Brain microvascular endothelial cell (primary cell): Measurements from ENCODE around the gene CTNNA3.

Source experiments
- DNase-seq: peaks from one replicate; pipeline ENCODE4 v3.0.0-alpha.2; 2020
- H3K27ac ChIP-seq: fragments of 250-450 bp; sonication (Bioruptor Pico); 2 replicates; pipeline ENCODE4 v1.5.1; 2020; ENCODE audit warnings: mild to moderate bottlenecking, moderate library complexity
- H3K27me3 ChIP-seq: fragments of 250-450 bp; sonication (Bioruptor Pico); replicated peaks from 2 replicates; pipeline ENCODE4 v1.5.1; 2020; ENCODE audit warnings: mild to moderate bottlenecking
- H3K36me3 ChIP-seq: fragments of 250-450 bp; sonication (Bioruptor Pico); replicated peaks from 2 replicates; pipeline ENCODE4 v1.5.1; 2020; ENCODE audit warnings: mild to moderate bottlenecking
- H3K4me3 ChIP-seq: 2 replicates; pipeline ENCODE4 v1.5.1; 2011; ENCODE audit warnings: low read depth, mild to moderate bottlenecking, control low read depth, low read length, moderate library complexity
- CTCF ChIP-seq: IDR thresholded peaks from 2 replicates; pipeline ENCODE4 v1.5.1; 2011; ENCODE audit warnings: low read depth, mild to moderate bottlenecking, moderate library complexity, low read length, control low read depth, inconsistent platforms; ENCODE audit errors: missing control alignments
- in situ Hi-C: cut with HindIII; loops from 2 replicates; pipeline ENCODE4 v1.10.0; 2017; ENCODE audit warnings: low sequenced_read_pairs, low pct_ligation_motif_present

CTNNA3 gene

GRCh38 chr10:66144016-66144415 is 1552.0 kb downstream of the CTNNA3 start:
- Histone ChIP-seq H3K36me3 (no peaks in the 10 kb centered on the region), H3K4me3 (no peak overlapping the region), H3K27me3 (no peaks in the 10 kb centered on the region), H3K27ac (no peak overlapping the region)
- TF ChIP-seq CTCF, result no peak
- no peak for DNase-seq
- in situ Hi-C loops, result no loop called here

DNA sequence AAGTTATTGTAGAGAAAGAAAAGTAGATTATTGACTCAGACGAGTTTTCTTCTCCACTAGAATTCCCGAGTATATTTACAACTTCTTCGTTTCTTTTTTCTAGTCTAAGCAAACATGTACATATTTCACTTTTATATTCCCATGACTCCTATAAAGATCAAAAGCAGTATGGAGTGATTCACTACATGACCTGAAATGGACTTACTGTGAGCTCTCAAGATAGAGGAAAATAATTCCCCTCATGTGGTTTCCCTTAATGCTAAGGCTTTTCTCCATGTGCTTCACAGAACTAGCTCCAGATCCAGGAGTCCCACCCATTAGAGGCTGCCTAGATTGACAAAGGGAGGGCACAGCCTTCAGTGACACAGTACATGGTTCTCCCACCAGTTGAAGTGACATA is 1593.2 kb downstream of the CTNNA3 start:
- no peaks in the 10 kb centered on the region for H3K36me3 ChIP-seq
- no peaks in the 10 kb centered on the region for H3K27me3 ChIP-seq
- no peak for TF ChIP-seq CTCF
- in situ Hi-C loops, result no loop called here
- H3K27ac ChIP-seq, result no peak overlapping the region
- DNase-seq, result no peak
- no peak overlapping the region for H3K4me3 ChIP-seq

DNA sequence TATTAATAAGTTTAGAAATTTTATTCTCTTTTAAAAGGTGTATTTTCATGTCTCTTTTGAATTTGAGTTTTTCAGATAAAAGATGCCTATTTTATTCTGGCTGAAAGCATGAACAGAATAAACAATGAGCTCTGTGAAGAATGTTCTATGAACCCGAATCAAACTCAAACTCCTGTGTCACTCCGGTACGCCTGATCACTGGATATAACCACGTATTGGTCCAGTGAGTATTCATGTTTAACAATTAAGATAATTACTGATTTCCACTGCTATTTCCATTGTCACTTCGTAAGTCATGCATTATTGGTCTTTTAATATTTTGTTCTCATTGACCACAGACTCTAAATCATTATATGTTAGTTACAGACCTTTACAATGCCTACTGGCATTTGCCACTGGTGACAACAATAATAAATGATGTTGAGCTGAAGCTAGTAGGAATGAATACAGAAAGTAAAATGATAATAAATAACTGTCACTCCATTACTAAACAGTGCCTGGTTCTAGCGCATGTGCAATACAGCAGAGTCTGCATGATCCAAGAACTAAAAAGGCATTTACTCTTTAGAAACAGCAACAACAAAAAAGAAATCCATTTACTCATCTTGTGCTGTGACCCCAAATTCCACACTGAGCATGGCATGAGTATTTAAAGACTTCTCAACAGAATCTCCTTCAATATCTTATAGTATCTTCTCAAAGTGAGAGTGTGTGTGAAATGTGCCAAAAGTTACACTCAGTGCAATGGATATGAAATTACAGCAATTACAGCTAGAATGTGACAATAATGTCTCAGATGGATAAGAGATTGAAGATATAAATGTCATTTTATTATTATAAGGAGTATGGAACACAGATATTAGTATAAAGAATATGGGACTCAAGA is 1597.2 kb downstream of the CTNNA3 start:
- Histone ChIP-seq H3K4me3 (no peak overlapping the region), H3K36me3 (no peaks in the 10 kb centered on the region), H3K27me3 (no peaks in the 10 kb centered on the region), H3K27ac (no peak overlapping the region)
- no peak for DNase-seq
- no peak for TF ChIP-seq CTCF
- in situ Hi-C loops, result no loop called here

- no peak for DNase-seq
- TF ChIP-seq CTCF, result no peak
- Histone ChIP-seq H3K27me3 (no peaks in the 10 kb centered on the region), H3K36me3 (no peaks in the 10 kb centered on the region), H3K4me3 (no peak overlapping the region), H3K27ac (no peak overlapping the region)
- in situ Hi-C loops, result no loop called here
These were observed 1600.4 kb downstream of the CTNNA3 start for GRCh38 chr10:66095610-66096009.

GRCh38 chr10:66085906-66086305 is 1610.1 kb downstream of the CTNNA3 start:
- in situ Hi-C loops, result no loop called here
- Histone ChIP-seq H3K36me3 (no peaks in the 10 kb centered on the region), H3K27ac (no peak overlapping the region), H3K27me3 (no peaks in the 10 kb centered on the region), H3K4me3 (no peak overlapping the region)
- no peak for DNase-seq
- TF ChIP-seq CTCF, result no peak

DNA sequence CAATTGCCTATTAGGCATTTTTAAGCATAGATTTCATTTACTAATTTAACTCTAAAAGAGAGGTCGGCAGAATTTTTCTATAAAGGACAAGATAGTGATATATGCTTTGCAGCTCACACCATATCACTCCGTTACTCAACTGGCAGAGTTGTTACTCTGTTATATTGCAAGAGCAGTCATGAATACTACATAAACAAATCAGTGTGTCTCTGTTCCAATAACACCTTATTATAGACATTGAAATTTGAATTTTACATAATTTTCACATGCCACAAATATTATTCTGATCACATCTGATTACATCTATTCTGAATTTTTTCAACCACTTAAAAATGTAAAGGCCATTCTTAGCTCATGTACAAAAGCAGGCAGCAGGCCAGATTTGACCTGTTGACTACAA is 1624.1 kb downstream of the CTNNA3 start:
- no peak for DNase-seq
- no peak overlapping the region for H3K27ac ChIP-seq
- H3K36me3 ChIP-seq, result no peaks in the 10 kb centered on the region
- H3K27me3 ChIP-seq, result no peaks in the 10 kb centered on the region
- no peak for TF ChIP-seq CTCF
- H3K4me3 ChIP-seq, result no peak overlapping the region
- in situ Hi-C loops, result no loop called here
